Neuronal stem cell (in vitro differentiated cells): Measurements from ENCODE around the gene CREG1.

Source experiments
- DNase-seq: peaks from one replicate; pipeline ENCODE4 v3.0.0-alpha.2; 2013; ENCODE audit warnings: low spot score
- H2AFZ ChIP-seq: one replicate; pipeline ENCODE4 v1.6.1; 2013; ENCODE audit warnings: mild to moderate bottlenecking, low read length, inconsistent platforms
- H2AK5ac ChIP-seq: 2 replicates; pipeline ENCODE4 v1.6.1; 2013; ENCODE audit warnings: low read depth, mild to moderate bottlenecking, inconsistent platforms, low read length, moderate library complexity, mixed read lengths
- H2BK120ac ChIP-seq: 2 replicates; pipeline ENCODE4 v1.6.1; 2013; ENCODE audit warnings: low read depth, mild to moderate bottlenecking, inconsistent platforms, low read length, moderate library complexity, mixed read lengths
- H2BK12ac ChIP-seq: one replicate; pipeline ENCODE4 v1.6.1; 2013; ENCODE audit warnings: low read length, inconsistent platforms
- H2BK15ac ChIP-seq: 2 replicates; pipeline ENCODE4 v1.6.1; 2013; ENCODE audit warnings: mild to moderate bottlenecking, low read length, inconsistent platforms, mixed read lengths
- H2BK5ac ChIP-seq: one replicate; pipeline ENCODE4 v1.6.1; 2013; ENCODE audit warnings: inconsistent platforms, mild to moderate bottlenecking, low read length, moderate library complexity
- H3K14ac ChIP-seq: one replicate; pipeline ENCODE4 v1.6.1; 2013; ENCODE audit warnings: low read length, inconsistent platforms
- H3K18ac ChIP-seq: 2 replicates; pipeline ENCODE4 v1.6.1; 2013; ENCODE audit warnings: low read length, inconsistent platforms
- H3K23ac ChIP-seq: 2 replicates; pipeline ENCODE4 v1.6.1; 2013; ENCODE audit warnings: low read depth, mild to moderate bottlenecking, mixed read lengths, low read length, inconsistent platforms; ENCODE audit not compliant: poor library complexity
- H3K27ac ChIP-seq: replicated peaks from 3 replicates; pipeline ENCODE4 v1.5.1; 2013; ENCODE audit warnings: low read length, inconsistent platforms
- H3K27me3 ChIP-seq, 3 experiments: 2 replicates each; pipeline ENCODE4 v1.6.1; 2013; ENCODE audit warnings: low read length in 3 of 3, mild to moderate bottlenecking in 2 of 3, inconsistent platforms in 1 of 3, low read depth in 1 of 3, mixed read lengths in 1 of 3, moderate library complexity in 1 of 3; ENCODE audit not compliant: control insufficient read depth in 3 of 3, insufficient read depth in 3 of 3
- H3K36me3 ChIP-seq, 2 donors: replicated peaks in 1 of 2; 2 replicates each; pipeline ENCODE4 v1.6.1; 2013; ENCODE audit warnings: low read length in 2 of 2; ENCODE audit not compliant: control insufficient read depth in 2 of 2, insufficient read depth in 2 of 2
- H3K4ac ChIP-seq: 2 replicates; pipeline ENCODE4 v1.6.1; 2013; ENCODE audit warnings: inconsistent platforms, mild to moderate bottlenecking, low read length, moderate library complexity
- H3K4me1 ChIP-seq, 2 donors: 1 replicate in 1 of 2; 2 replicates in 1 of 2; pipeline ENCODE4 v1.6.1; 2013; ENCODE audit warnings: low read length in 2 of 2, low read depth in 1 of 2; ENCODE audit not compliant: control insufficient read depth in 2 of 2, insufficient read depth in 1 of 2
- H3K4me2 ChIP-seq: one replicate; pipeline ENCODE4 v1.6.1; 2013; ENCODE audit warnings: mild to moderate bottlenecking, low read length, inconsistent platforms; ENCODE audit not compliant: insufficient read depth, poor library complexity, severe bottlenecking
- H3K4me3 ChIP-seq, 2 donors: 2 replicates each; pipeline ENCODE4 v1.5.1; 2013; ENCODE audit warnings: low read length in 2 of 2, mild to moderate bottlenecking in 2 of 2, inconsistent platforms in 1 of 2, moderate library complexity in 1 of 2
- H3K79me1 ChIP-seq: one replicate; pipeline ENCODE4 v1.6.1; 2013; ENCODE audit warnings: low read depth, mild to moderate bottlenecking, inconsistent platforms, low read length, moderate library complexity
- H3K9ac ChIP-seq: one replicate; pipeline ENCODE4 v1.6.1; 2013; ENCODE audit warnings: mild to moderate bottlenecking, low read depth, low read length, inconsistent platforms; ENCODE audit not compliant: poor library complexity
- H3K9me3 ChIP-seq, 2 donors: replicated peaks in 1 of 2; 2 replicates each; pipeline versions ENCODE3 to v1.6.1; 2013; ENCODE audit warnings: low read length in 2 of 2, mild to moderate bottlenecking in 2 of 2, inconsistent platforms in 1 of 2, low read depth in 1 of 2, mixed read lengths in 1 of 2, moderate library complexity in 1 of 2; ENCODE audit not compliant: control insufficient read depth in 2 of 2, insufficient read depth in 1 of 2
- H4K8ac ChIP-seq: one replicate; pipeline ENCODE4 v1.6.1; 2013; ENCODE audit warnings: low read depth, mild to moderate bottlenecking, inconsistent platforms, low read length, moderate library complexity
- H4K91ac ChIP-seq: one replicate; pipeline ENCODE4 v1.6.1; 2013; ENCODE audit warnings: low read length, low read depth, mild to moderate bottlenecking, inconsistent platforms; ENCODE audit not compliant: poor library complexity
- WGBS, 2 donors: extraction: QIAGEN DNeasy Blood & Tissue Kit; methylation state at CpG; one replicate each; pipeline ENCODE4 v1.1.7; 2013; ENCODE audit warnings: missing lambda C conversion rate in 2 of 2, mixed read lengths in 1 of 2; ENCODE audit not compliant: insufficient read length in 2 of 2, insufficient replicate concordance in 1 of 2; ENCODE audit errors: extremely low coverage in 2 of 2; 5-methylcytosine and 5-hydroxymethylcytosine counted together

CREG1 gene

DNA sequence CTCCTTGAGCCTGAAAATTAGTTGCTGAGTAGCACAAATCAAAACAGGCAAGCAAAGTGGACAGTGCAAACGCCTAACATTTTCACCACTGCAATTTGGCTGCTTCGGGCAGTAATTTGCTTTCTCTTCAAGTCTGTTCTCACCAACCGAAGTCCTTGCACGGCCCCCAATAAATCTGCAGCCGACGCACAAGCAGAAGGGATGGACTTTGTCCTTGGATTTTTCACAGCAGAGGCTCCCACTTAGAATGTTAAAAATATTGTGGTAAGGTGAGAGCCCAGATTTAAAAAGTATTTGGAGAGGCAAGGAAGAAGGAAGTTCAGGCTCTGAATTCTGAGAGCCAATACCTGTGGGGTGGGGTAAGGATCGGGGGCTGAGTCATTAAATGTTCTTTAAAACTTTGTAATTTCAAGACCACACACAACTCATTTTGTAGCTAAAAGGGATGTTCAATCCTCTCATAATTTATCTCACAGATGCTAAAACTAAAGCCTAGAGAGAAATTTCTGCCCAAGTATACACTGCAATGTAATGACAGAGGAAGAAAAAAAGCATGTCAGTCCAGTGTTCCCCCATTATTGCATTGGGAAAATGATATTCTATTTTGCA is 41.4 kb downstream of the CREG1 start:
- Histone ChIP-seq H3K27ac (no peak overlapping the region), H2BK15ac (no peak overlapping the region), H3K79me1 (no peaks in the 10 kb centered on the region), H3K4me3 (no peak overlapping the region), H3K4ac (no peak overlapping the region), H3K4me1 (peaks cover 0 to 3% of the 10 kb centered on the region in 2 donors), H3K9me3 (no peaks in the 10 kb centered on the region), H3K23ac (no peak overlapping the region), H3K14ac (no peak overlapping the region), H2AK5ac (no peak overlapping the region), H3K27me3 (no peaks in the 10 kb centered on the region), H2BK5ac (no peak overlapping the region), H4K8ac (no peak overlapping the region), H3K36me3 (no peaks in the 10 kb centered on the region), H2BK120ac (no peak overlapping the region), H4K91ac (no peak overlapping the region), H2AFZ (peak overlapping the region; percentile 68), H3K4me2 (no peak overlapping the region), H2BK12ac (no peak overlapping the region), H3K9ac (no peak overlapping the region), H3K18ac (no peak overlapping the region)
- no CpG with 5 or more reads among the region's 7 CpGs for WGBS, 2 donors
- no peak for DNase-seq

DNA sequence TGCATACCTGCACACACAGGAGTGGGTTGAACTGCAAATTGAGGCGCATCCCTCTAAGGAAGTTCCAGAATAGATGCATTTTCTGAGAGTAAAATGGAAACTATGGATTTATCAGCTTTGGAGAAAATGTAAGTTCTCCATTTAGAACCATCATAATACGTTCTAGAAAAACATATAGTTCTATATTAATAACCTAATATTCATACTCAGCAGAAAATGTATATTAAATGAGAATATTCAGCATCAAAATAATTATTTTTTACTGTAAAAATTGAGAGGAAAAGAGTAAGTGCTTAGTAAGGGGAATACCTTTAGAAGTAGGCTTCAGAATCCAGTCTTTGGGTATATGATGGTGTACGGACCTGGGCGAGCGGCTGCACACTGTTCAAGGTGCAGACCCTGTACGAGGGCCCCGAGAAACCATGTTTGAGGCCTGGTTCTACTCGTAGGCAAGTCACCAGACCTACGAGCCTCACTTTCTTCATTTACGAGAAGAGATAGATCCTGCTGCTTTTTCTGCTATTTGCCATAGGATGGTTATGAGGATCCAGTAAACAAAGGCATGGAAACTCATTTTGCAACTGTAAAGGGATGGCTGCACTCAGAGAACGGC is 42.1 kb downstream of the CREG1 start:
- WGBS, 2 donors, result no CpG with 5 or more reads among the region's 11 CpGs
- Histone ChIP-seq H4K8ac (no peak overlapping the region), H3K18ac (peak overlapping the region; percentile 28), H3K9ac (peak overlapping the region; percentile 22), H2BK120ac (no peak overlapping the region), H3K14ac (no peak overlapping the region), H3K27ac (no peak overlapping the region), H4K91ac (no peak overlapping the region), H2BK15ac (no peak overlapping the region), H3K4me2 (no peak overlapping the region), H3K23ac (no peak overlapping the region), H3K9me3 (no peaks in the 10 kb centered on the region), H2AFZ (peak overlapping the region; percentile 68), H3K4ac (no peak overlapping the region), H2AK5ac (no peak overlapping the region), H3K4me1 (peaks cover 0 to 3% of the 10 kb centered on the region in 2 donors), H3K36me3 (no peaks in the 10 kb centered on the region), H3K79me1 (no peaks in the 10 kb centered on the region), H2BK5ac (no peak overlapping the region), H3K4me3 (no peak overlapping the region), H2BK12ac (no peak overlapping the region), H3K27me3 (no peaks in the 10 kb centered on the region)
- DNase-seq, result no peak

DNA sequence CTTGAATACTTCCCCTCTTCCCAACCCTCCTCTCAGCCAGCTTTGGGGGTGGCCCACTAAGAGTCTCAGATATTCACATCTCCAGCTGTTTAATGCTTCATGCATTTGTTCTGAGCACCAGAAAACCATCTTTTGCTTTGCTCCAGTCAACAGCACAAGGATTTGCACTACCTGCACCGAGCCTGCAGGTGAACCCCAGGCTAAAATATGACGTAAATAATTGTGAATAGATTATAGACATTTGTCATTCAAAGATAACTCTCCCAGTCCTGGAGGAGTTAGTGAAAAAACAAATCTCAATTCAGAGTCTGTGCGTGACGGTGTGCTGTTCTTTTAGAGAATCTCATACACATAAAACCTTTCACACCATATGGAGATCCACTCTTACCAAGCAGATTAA is 42.7 kb downstream of the CREG1 start:
- H3K14ac ChIP-seq, result no peak overlapping the region
- H3K27ac ChIP-seq, result no peak overlapping the region
- no peak overlapping the region for H2BK120ac ChIP-seq
- H3K18ac ChIP-seq, result no peak overlapping the region
- H2BK12ac ChIP-seq, result no peak overlapping the region
- H4K91ac ChIP-seq, result no peak overlapping the region
- peaks cover 0 to 3% of the 10 kb centered on the region in 2 donors for H3K4me1 ChIP-seq
- H2AFZ ChIP-seq, result no peak overlapping the region
- no peak overlapping the region for H3K23ac ChIP-seq
- no peak overlapping the region for H2BK5ac ChIP-seq
- no peak overlapping the region for H2AK5ac ChIP-seq
- H2BK15ac ChIP-seq, result no peak overlapping the region
- no peak overlapping the region for H4K8ac ChIP-seq
- no CpG with 5 or more reads among the region's 4 CpGs for WGBS, 2 donors
- H3K36me3 ChIP-seq, result no peaks in the 10 kb centered on the region
- no peaks in the 10 kb centered on the region for H3K79me1 ChIP-seq
- DNase-seq, result no peak
- H3K4me2 ChIP-seq, result no peak overlapping the region
- H3K9ac ChIP-seq, result no peak overlapping the region
- H3K4ac ChIP-seq, result no peak overlapping the region
- H3K4me3 ChIP-seq, result no peak overlapping the region
- no peaks in the 10 kb centered on the region for H3K27me3 ChIP-seq
- no peaks in the 10 kb centered on the region for H3K9me3 ChIP-seq

DNA sequence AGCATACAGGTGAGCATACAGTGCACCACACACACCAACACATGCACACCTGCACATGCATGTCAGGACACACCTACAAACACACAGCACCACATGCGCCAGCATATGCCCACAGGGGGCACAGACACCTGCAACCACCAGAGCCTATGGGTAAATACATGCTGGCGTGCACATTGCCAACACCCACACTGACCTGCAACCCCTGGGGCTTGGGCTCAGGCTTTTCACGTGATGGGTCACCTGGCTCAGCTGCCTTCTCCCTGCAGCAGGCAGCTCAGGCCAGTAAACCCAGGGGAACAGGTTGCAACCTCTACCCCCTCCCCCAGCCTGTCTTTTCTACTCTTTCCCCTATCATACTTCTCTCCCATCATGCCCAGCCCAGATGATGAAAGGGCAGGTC is 43.3 kb downstream of the CREG1 start:
- H2BK5ac ChIP-seq, result no peak overlapping the region
- H3K36me3 ChIP-seq, result no peaks in the 10 kb centered on the region
- no peak overlapping the region for H2BK15ac ChIP-seq
- peak overlapping the region; percentile 9 for H3K18ac ChIP-seq
- H2BK120ac ChIP-seq, result no peak overlapping the region
- H4K8ac ChIP-seq, result no peak overlapping the region
- no peak overlapping the region for H3K14ac ChIP-seq
- H2AK5ac ChIP-seq, result no peak overlapping the region
- H3K9ac ChIP-seq, result no peak overlapping the region
- H3K9me3 ChIP-seq, result peaks cover 0 to 2% of the 10 kb centered on the region in 2 donors
- peaks cover 0 to 5% of the 10 kb centered on the region in 2 donors for H3K4me1 ChIP-seq
- peak overlapping the region; percentile 6 for H3K23ac ChIP-seq
- no peak overlapping the region for H3K27ac ChIP-seq
- no peak overlapping the region for H4K91ac ChIP-seq
- no peak overlapping the region for H3K4ac ChIP-seq
- DNase-seq, result no peak
- H2BK12ac ChIP-seq, result no peak overlapping the region
- no peaks in the 10 kb centered on the region for H3K27me3 ChIP-seq
- WGBS, 2 donors, result no CpG with 5 or more reads among the region's 3 CpGs
- H3K4me2 ChIP-seq, result no peak overlapping the region
- no peaks in the 10 kb centered on the region for H3K79me1 ChIP-seq
- no peak overlapping the region for H3K4me3 ChIP-seq
- H2AFZ ChIP-seq, result no peak overlapping the region
